Dedifferentiated amniotic fluid mesenchymal stem cell (primary cell): ENCODE data around the gene ESRRB.

Experiments
- DNase-seq: peaks from one replicate; pipeline ENCODE4 v3.0.0-alpha.2; 2016; ENCODE audit errors: extremely low spot score

ESRRB gene

GRCh38 chr14:76450476-76450875 lies 74.5 kb downstream of the ESRRB start:
- no peak for DNase-seq

GRCh38 chr14:76456200-76456599 lies 80.3 kb downstream of the ESRRB start:
- no peak for DNase-seq

GRCh38 chr14:76456891-76457586 lies 81.1 kb downstream of the ESRRB start:
- DNase-seq = no peak

- DNase-seq = no peak
These were observed 81.9 kb downstream of the ESRRB start for GRCh38 chr14:76457841-76458240.

- no peak for DNase-seq
These were observed 85.9 kb downstream of the ESRRB start for GRCh38 chr14:76461886-76462285.

GRCh38 chr14:76462330-76462729 lies 86.4 kb downstream of the ESRRB start:
- DNase-seq = no peak

GRCh38 chr14:76463105-76463504 lies 87.2 kb downstream of the ESRRB start:
- no peak for DNase-seq

GRCh38 chr14:76464856-76465255 lies 88.9 kb downstream of the ESRRB start:
- no peak for DNase-seq

- no peak for DNase-seq
These were observed 89.7 kb downstream of the ESRRB start for GRCh38 chr14:76465664-76466063.

GRCh38 chr14:76467711-76468155 lies 91.8 kb downstream of the ESRRB start:
- no peak for DNase-seq

- no peak for DNase-seq
These were observed 96.3 kb downstream of the ESRRB start for GRCh38 chr14:76472199-76472723.

GRCh38 chr14:76473481-76474263 lies 97.7 kb downstream of the ESRRB start:
- DNase-seq = no peak

GRCh38 chr14:76480426-76480825 lies 104.5 kb downstream of the ESRRB start:
- DNase-seq = no peak

- DNase-seq = no peak
These were observed 108.4 kb downstream of the ESRRB start for GRCh38 chr14:76484355-76484754.

- DNase-seq = no peak
These were observed 110.4 kb downstream of the ESRRB start for GRCh38 chr14:76486251-76486743.

- DNase-seq = no peak
These were observed 112.6 kb downstream of the ESRRB start for GRCh38 chr14:76488551-76488950.

- DNase-seq = no peak
These were observed 113.7 kb downstream of the ESRRB start for GRCh38 chr14:76489667-76490066.

GRCh38 chr14:76490111-76490510 lies 114.2 kb downstream of the ESRRB start:
- DNase-seq = no peak

GRCh38 chr14:76490735-76491134 lies 114.8 kb downstream of the ESRRB start:
- DNase-seq = no peak

- DNase-seq = no peak
These were observed 115.4 kb downstream of the ESRRB start for GRCh38 chr14:76491172-76491930.

GRCh38 chr14:76495983-76496382 lies 120.0 kb downstream of the ESRRB start:
- no peak for DNase-seq

GRCh38 chr14:76496595-76496994 lies 120.7 kb downstream of the ESRRB start:
- DNase-seq = no peak
